ENCODE results near the gene MED13. TPM values are rescaled to one million over a fixed set of nuclear protein-coding genes. Genes with fewer than 3 reads are reported as not detected.
A peak's percentile ranks its signal among the peaks of the same experiment; 100 is the strongest.
"Not testable (repeated sequence)": the region's sequence is repeated elsewhere in the genome, so short reads cannot be mapped to it uniquely, and the experiment has no call there.

The MED13 gene
- total and polyA plus RNA-seq, 5 donors from 2014 or later, result 3.9 to 107 (median 5.9) TPM

- H3K4me1 Mint-ChIP-seq, result peaks cover 5 to 30% (median 20%) of the 10 kb centered on the region in 4 donors
- Histone ChIP-seq H3K27ac (ENCODE audit: insufficient read depth, low read length, poor library complexity, severe bottlenecking) (peak overlapping the region; percentile 84), H3K36me3 (ENCODE audit: control insufficient read depth, insufficient read depth, low read length) (no peaks in the 10 kb centered on the region), H3K4me1 (ENCODE audit: control insufficient read depth, insufficient read depth, low read length, poor library complexity, severe bottlenecking) (peaks cover 13% of the 10 kb centered on the region), H3K9me3 (ENCODE audit: control insufficient read depth in 2 of 2, low read length in 2 of 2) (no peaks in the 10 kb centered on the region), H3K4me3 (ENCODE audit: low read depth, low read length) (peak overlapping the region; percentile 84), H3K27me3 (ENCODE audit: control insufficient read depth, insufficient read depth, low read length) (no peaks in the 10 kb centered on the region)
- ATAC-seq (ENCODE audit: low read depth in 2 of 2) (no peak), DNase-seq (no peak)
- H3K36me3 Mint-ChIP-seq, result peaks cover 5% of the 10 kb centered on the region
- peaks cover 8% of the 10 kb centered on the region for H3K27me3 Mint-ChIP-seq
- peaks cover 0 to 7% (median 0%) of the 10 kb centered on the region in 7 donors for H3K9me3 Mint-ChIP-seq
- peak overlapping the region; percentile 90 to 97 (median 92) for H3K4me3 Mint-ChIP-seq
- H3K27ac Mint-ChIP-seq, result peak overlapping the region; percentile 97 to 99 (median 98)
These were observed 138.3 kb downstream of the MED13 start for GRCh38 chr17:61926826-61927207.

- not testable (repeated sequence) for H3K27ac ChIP-seq (ENCODE audit: insufficient read depth, low read length, poor library complexity, severe bottlenecking); ATAC-seq (ENCODE audit: low read depth in 2 of 2); H3K4me1 ChIP-seq (ENCODE audit: control insufficient read depth, insufficient read depth, low read length, poor library complexity, severe bottlenecking); H3K4me3 ChIP-seq (ENCODE audit: low read depth, low read length); H3K9me3 Mint-ChIP-seq; DNase-seq; H3K4me3 Mint-ChIP-seq; H3K27me3 ChIP-seq (ENCODE audit: control insufficient read depth, insufficient read depth, low read length); H3K27ac Mint-ChIP-seq; H3K27me3 Mint-ChIP-seq; H3K9me3 ChIP-seq (ENCODE audit: control insufficient read depth in 2 of 2, low read length in 2 of 2); H3K4me1 Mint-ChIP-seq
- H3K36me3 ChIP-seq (ENCODE audit: control insufficient read depth, insufficient read depth, low read length), result peaks cover 43% of the 10 kb centered on the region
- H3K36me3 Mint-ChIP-seq, result peaks cover 36% of the 10 kb centered on the region
These were observed 149.9 kb downstream of the MED13 start for GRCh38 chr17:61915162-61915561.

GRCh38 chr17:61908292-61909037, 156.6 kb downstream of the MED13 start:
- Mint-ChIP-seq H3K27me3 (no peaks in the 10 kb centered on the region), H3K27ac (no peak overlapping the region), H3K4me3 (no peak overlapping the region), H3K9me3 (no peaks in the 10 kb centered on the region), H3K4me1 (peaks cover 0 to 6% (median 4%) of the 10 kb centered on the region in 4 donors), H3K36me3 (peaks cover 31% of the 10 kb centered on the region)
- no peaks in the 10 kb centered on the region for H3K4me1 ChIP-seq (ENCODE audit: control insufficient read depth, insufficient read depth, low read length, poor library complexity, severe bottlenecking)
- peaks cover 39% of the 10 kb centered on the region for H3K36me3 ChIP-seq (ENCODE audit: control insufficient read depth, insufficient read depth, low read length)
- ATAC-seq (ENCODE audit: low read depth in 2 of 2), result no peak
- no peak overlapping the region for H3K27ac ChIP-seq (ENCODE audit: insufficient read depth, low read length, poor library complexity, severe bottlenecking)
- no peaks in the 10 kb centered on the region for H3K9me3 ChIP-seq (ENCODE audit: control insufficient read depth in 2 of 2, low read length in 2 of 2)
- no peak overlapping the region for H3K4me3 ChIP-seq (ENCODE audit: low read depth, low read length)
- no peaks in the 10 kb centered on the region for H3K27me3 ChIP-seq (ENCODE audit: control insufficient read depth, insufficient read depth, low read length)
- no peak for DNase-seq

GRCh38 chr17:61907361-61907760, 157.7 kb downstream of the MED13 start:
- Histone ChIP-seq H3K9me3 (ENCODE audit: control insufficient read depth in 2 of 2, low read length in 2 of 2) (no peaks in the 10 kb centered on the region), H3K36me3 (ENCODE audit: control insufficient read depth, insufficient read depth, low read length) (peaks cover 44% of the 10 kb centered on the region), H3K4me1 (ENCODE audit: control insufficient read depth, insufficient read depth, low read length, poor library complexity, severe bottlenecking) (no peaks in the 10 kb centered on the region), H3K27ac (ENCODE audit: insufficient read depth, low read length, poor library complexity, severe bottlenecking) (no peak overlapping the region), H3K27me3 (ENCODE audit: control insufficient read depth, insufficient read depth, low read length) (no peaks in the 10 kb centered on the region), H3K4me3 (ENCODE audit: low read depth, low read length) (no peak overlapping the region)
- H3K4me1 Mint-ChIP-seq, result peaks cover 0 to 10% (median 6%) of the 10 kb centered on the region in 4 donors
- H3K27ac Mint-ChIP-seq, result peak overlapping the region in 1 of 3 donors; percentile 16
- no peaks in the 10 kb centered on the region for H3K9me3 Mint-ChIP-seq
- no peaks in the 10 kb centered on the region for H3K27me3 Mint-ChIP-seq
- no peak overlapping the region for H3K4me3 Mint-ChIP-seq
- ATAC-seq (ENCODE audit: low read depth in 2 of 2) (no peak), DNase-seq (no peak)
- H3K36me3 Mint-ChIP-seq, result peaks cover 37% of the 10 kb centered on the region

GRCh38 chr17:61904094-61904710, 160.9 kb downstream of the MED13 start:
- peak; percentile 82 to 89 for ATAC-seq (ENCODE audit: low read depth in 2 of 2)
- H3K4me3 ChIP-seq (ENCODE audit: low read depth, low read length), result peak overlapping the region; percentile 85
- peak overlapping the region; percentile 72 to 89 (median 77) for H3K27ac Mint-ChIP-seq
- peaks cover 2 to 10% (median 6%) of the 10 kb centered on the region in 4 donors for H3K4me1 Mint-ChIP-seq
- no peaks in the 10 kb centered on the region for H3K9me3 ChIP-seq (ENCODE audit: control insufficient read depth in 2 of 2, low read length in 2 of 2)
- H3K36me3 Mint-ChIP-seq, result peaks cover 34% of the 10 kb centered on the region
- H3K36me3 ChIP-seq (ENCODE audit: control insufficient read depth, insufficient read depth, low read length), result peaks cover 25% of the 10 kb centered on the region
- H3K27ac ChIP-seq (ENCODE audit: insufficient read depth, low read length, poor library complexity, severe bottlenecking), result peak overlapping the region; percentile 76
- DNase-seq, result peak; percentile 7 to 75 (median 51)
- H3K27me3 ChIP-seq (ENCODE audit: control insufficient read depth, insufficient read depth, low read length), result no peaks in the 10 kb centered on the region
- H3K4me1 ChIP-seq (ENCODE audit: control insufficient read depth, insufficient read depth, low read length, poor library complexity, severe bottlenecking), result no peaks in the 10 kb centered on the region
- peak overlapping the region; percentile 39 to 89 (median 70) for H3K4me3 Mint-ChIP-seq
- no peaks in the 10 kb centered on the region for H3K9me3 Mint-ChIP-seq
- H3K27me3 Mint-ChIP-seq, result no peaks in the 10 kb centered on the region

- H3K4me1 ChIP-seq (ENCODE audit: control insufficient read depth, insufficient read depth, low read length, poor library complexity, severe bottlenecking), result no peaks in the 10 kb centered on the region
- H3K9me3 ChIP-seq (ENCODE audit: control insufficient read depth in 2 of 2, low read length in 2 of 2), result no peaks in the 10 kb centered on the region
- no peaks in the 10 kb centered on the region for H3K9me3 Mint-ChIP-seq
- ATAC-seq (ENCODE audit: low read depth in 2 of 2) (no peak), DNase-seq (no peak)
- H3K36me3 ChIP-seq (ENCODE audit: control insufficient read depth, insufficient read depth, low read length), result peaks cover 23% of the 10 kb centered on the region
- peaks cover 34% of the 10 kb centered on the region for H3K36me3 Mint-ChIP-seq
- H3K27me3 Mint-ChIP-seq, result no peaks in the 10 kb centered on the region
- peaks cover 2 to 10% (median 6%) of the 10 kb centered on the region in 4 donors for H3K4me1 Mint-ChIP-seq
- H3K4me3 ChIP-seq (ENCODE audit: low read depth, low read length), result no peak overlapping the region
- no peaks in the 10 kb centered on the region for H3K27me3 ChIP-seq (ENCODE audit: control insufficient read depth, insufficient read depth, low read length)
- peak overlapping the region in 3 of 4 donors; percentile 16 to 81 (median 65) for H3K4me3 Mint-ChIP-seq
- H3K27ac Mint-ChIP-seq, result peak overlapping the region in 2 of 3 donors; percentile 77 to 89
- H3K27ac ChIP-seq (ENCODE audit: insufficient read depth, low read length, poor library complexity, severe bottlenecking), result peak overlapping the region; percentile 76
These were observed 161.8 kb downstream of the MED13 start for GRCh38 chr17:61903251-61903650.

GRCh38 chr17:61897548-61898180, 167.4 kb downstream of the MED13 start:
- H3K27ac Mint-ChIP-seq, result peak overlapping the region in 1 of 3 donors; percentile 67
- no peaks in the 10 kb centered on the region for H3K27me3 Mint-ChIP-seq
- Histone ChIP-seq H3K36me3 (ENCODE audit: control insufficient read depth, insufficient read depth, low read length) (peaks cover 22% of the 10 kb centered on the region), H3K27me3 (ENCODE audit: control insufficient read depth, insufficient read depth, low read length) (no peaks in the 10 kb centered on the region), H3K9me3 (ENCODE audit: control insufficient read depth in 2 of 2, low read length in 2 of 2) (no peaks in the 10 kb centered on the region), H3K4me1 (ENCODE audit: control insufficient read depth, insufficient read depth, low read length, poor library complexity, severe bottlenecking) (no peaks in the 10 kb centered on the region), H3K4me3 (ENCODE audit: low read depth, low read length) (no peak overlapping the region), H3K27ac (ENCODE audit: insufficient read depth, low read length, poor library complexity, severe bottlenecking) (no peak overlapping the region)
- no peak overlapping the region for H3K4me3 Mint-ChIP-seq
- H3K4me1 Mint-ChIP-seq, result peaks cover 0 to 6% (median 4%) of the 10 kb centered on the region in 4 donors
- no peaks in the 10 kb centered on the region for H3K9me3 Mint-ChIP-seq
- no peak for DNase-seq
- peaks cover 22% of the 10 kb centered on the region for H3K36me3 Mint-ChIP-seq
- ATAC-seq (ENCODE audit: low read depth in 2 of 2), result no peak
